ENCODE measurements around the gene TTC7B.

DNA sequence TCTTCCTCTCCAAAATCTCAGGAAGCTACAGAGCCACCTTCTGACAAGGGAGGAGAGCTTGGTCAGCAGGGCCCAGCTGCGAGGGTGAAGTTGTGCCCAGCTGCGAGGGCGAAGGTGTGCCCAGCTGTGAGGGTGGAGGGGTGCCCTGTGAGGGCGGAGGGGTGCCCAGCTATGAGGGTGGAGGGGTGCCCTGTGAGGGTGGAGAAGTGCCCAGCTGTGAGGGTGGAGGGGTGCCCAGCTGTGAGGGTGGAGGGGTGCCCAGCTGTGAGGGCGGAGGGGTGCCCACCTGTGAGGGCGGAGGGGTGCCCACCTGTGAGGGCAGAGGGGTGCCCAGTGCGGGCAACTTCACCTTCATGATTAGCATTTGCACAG is 20.4 kb upstream of the TTC7B start:
- TF ChIP-seq CTCF (IDR thresholded peaks at IDR 0.05; ENCODE audit: low read length) (no peak), EZH2 (IDR thresholded peaks at IDR 0.05; ENCODE audit: borderline replicate concordance, low read length) (no peak)
